PFSK-1 (cell line): ENCODE data around the gene FAM184A.

Source experiments
- FOXP2 ChIP-seq: optimal IDR thresholded peaks from 2 replicates; pipeline ENCODE3; 2011; ENCODE audit warnings: borderline replicate concordance, control low read depth, inconsistent platforms; ENCODE audit not compliant: insufficient read depth; ENCODE audit errors: extremely low read length, extremely low read depth
- POLR2AphosphoS5 ChIP-seq: IDR thresholded peaks from 2 replicates; pipeline ENCODE4 v1.6.1; 2012; ENCODE audit warnings: low read depth, mild to moderate bottlenecking, control low read depth, low read length, moderate library complexity
- SIN3A ChIP-seq: IDR thresholded peaks from 2 replicates; pipeline ENCODE4 v1.6.1; 2012; ENCODE audit warnings: mild to moderate bottlenecking, low read length, moderate library complexity, borderline replicate concordance; ENCODE audit not compliant: insufficient read depth
- TAF1 ChIP-seq: IDR thresholded peaks from 2 replicates; pipeline ENCODE4 v1.6.1; 2012; ENCODE audit warnings: low read length, control low read depth, borderline replicate concordance; ENCODE audit not compliant: insufficient read depth
- TF ChIP-seq, protein P1 (sequence below), 2 experiments: IDR thresholded peaks; 2 replicates each; pipeline versions ENCODE4 v1.6.1 to v1.8.0; 2011 to 2012; ENCODE audit warnings: low read depth in 2 of 2, low read length in 2 of 2, control low read depth in 1 of 2, inconsistent platforms in 1 of 2, mild to moderate bottlenecking in 1 of 2, moderate library complexity in 1 of 2; ENCODE audit not compliant: insufficient read depth in 1 of 2

The FAM184A gene

DNA sequence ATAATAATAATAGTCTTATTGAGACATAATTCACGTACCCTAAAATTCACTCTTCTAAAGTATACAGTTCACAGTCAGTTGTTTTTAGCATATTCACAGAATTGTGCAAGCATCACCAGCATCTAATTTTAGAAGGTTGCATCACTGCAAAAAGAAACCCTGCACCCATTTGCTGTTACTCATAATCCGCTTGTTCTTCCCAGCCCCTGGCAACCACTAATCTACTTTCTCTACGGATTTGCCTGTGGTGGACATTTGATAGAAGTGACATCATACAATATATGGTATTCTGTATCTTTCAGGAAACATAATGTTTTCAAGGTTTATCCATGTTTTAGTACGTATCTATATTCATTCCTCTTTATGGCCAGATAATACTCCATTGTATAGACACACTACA lies 41.5 kb upstream of the FAM184A start:
- TF ChIP-seq POLR2AphosphoS5, result no peak
- TF ChIP-seq SIN3A, result no peak
- TF ChIP-seq, protein P1, sequence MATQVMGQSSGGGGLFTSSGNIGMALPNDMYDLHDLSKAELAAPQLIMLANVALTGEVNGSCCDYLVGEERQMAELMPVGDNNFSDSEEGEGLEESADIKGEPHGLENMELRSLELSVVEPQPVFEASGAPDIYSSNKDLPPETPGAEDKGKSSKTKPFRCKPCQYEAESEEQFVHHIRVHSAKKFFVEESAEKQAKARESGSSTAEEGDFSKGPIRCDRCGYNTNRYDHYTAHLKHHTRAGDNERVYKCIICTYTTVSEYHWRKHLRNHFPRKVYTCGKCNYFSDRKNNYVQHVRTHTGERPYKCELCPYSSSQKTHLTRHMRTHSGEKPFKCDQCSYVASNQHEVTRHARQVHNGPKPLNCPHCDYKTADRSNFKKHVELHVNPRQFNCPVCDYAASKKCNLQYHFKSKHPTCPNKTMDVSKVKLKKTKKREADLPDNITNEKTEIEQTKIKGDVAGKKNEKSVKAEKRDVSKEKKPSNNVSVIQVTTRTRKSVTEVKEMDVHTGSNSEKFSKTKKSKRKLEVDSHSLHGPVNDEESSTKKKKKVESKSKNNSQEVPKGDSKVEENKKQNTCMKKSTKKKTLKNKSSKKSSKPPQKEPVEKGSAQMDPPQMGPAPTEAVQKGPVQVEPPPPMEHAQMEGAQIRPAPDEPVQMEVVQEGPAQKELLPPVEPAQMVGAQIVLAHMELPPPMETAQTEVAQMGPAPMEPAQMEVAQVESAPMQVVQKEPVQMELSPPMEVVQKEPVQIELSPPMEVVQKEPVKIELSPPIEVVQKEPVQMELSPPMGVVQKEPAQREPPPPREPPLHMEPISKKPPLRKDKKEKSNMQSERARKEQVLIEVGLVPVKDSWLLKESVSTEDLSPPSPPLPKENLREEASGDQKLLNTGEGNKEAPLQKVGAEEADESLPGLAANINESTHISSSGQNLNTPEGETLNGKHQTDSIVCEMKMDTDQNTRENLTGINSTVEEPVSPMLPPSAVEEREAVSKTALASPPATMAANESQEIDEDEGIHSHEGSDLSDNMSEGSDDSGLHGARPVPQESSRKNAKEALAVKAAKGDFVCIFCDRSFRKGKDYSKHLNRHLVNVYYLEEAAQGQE (IDR thresholded peaks at IDR 0.05; ENCODE audit: insufficient read depth in 1 of 2, low read depth in 2 of 2, low read length in 2 of 2), result no peak
- TF ChIP-seq TAF1, result no peak
- TF ChIP-seq FOXP2, result no peak

DNA sequence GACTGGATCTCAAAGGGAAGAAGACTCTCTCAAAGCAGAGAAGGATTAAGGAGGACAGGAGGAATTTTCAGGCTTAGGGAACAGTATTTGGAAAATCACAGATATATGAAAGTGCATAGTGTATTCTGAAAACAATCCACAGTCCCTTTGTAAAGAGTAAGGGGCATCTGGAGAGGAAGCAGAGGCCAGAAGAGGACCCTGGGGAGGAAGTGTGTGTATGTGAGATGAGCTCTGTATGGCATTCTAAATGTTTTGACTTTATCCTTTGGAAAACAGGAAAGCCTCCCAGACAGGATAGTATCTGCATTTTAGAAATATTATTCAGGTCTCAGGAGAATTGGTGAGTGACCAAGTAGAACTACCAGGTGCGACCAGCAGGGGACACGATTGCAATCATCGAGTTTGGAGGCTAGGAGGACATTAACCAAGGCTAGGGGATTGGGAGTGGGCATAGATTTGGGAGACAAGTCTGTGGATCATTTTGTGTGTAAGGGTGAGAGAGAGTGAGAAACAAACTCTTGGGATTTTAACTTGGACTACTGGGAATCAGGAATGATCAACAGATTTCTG lies 38.3 kb upstream of the FAM184A start:
- TF ChIP-seq SIN3A (no peak), TAF1 (no peak), FOXP2 (no peak), POLR2AphosphoS5 (no peak)
- TF ChIP-seq, protein P1 (IDR thresholded peaks at IDR 0.05; ENCODE audit: insufficient read depth in 1 of 2, low read depth in 2 of 2, low read length in 2 of 2), result no peak

DNA sequence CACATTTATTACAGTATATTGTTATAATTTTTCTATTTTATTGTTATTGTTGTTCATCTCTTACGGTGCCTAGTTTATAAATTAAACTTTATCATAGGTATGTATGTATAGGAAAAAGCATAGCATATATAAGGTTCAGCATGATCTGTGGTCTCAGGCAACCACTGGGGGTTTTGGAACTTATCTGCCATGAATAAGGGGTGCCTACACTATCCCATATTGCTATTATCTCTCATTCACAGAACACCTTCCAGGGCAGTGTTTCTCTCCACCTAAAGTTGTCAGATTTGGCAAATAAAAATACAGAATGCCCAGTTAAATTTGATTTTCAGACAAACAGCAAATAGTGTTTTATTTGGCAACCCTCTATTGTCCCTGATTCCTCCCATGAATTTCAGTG lies 35.5 kb upstream of the FAM184A start:
- TF ChIP-seq SIN3A, result no peak
- TF ChIP-seq FOXP2, result no peak
- TF ChIP-seq, protein P1 (IDR thresholded peaks at IDR 0.05; ENCODE audit: insufficient read depth in 1 of 2, low read depth in 2 of 2, low read length in 2 of 2), result no peak
- no peak for TF ChIP-seq TAF1
- no peak for TF ChIP-seq POLR2AphosphoS5

DNA sequence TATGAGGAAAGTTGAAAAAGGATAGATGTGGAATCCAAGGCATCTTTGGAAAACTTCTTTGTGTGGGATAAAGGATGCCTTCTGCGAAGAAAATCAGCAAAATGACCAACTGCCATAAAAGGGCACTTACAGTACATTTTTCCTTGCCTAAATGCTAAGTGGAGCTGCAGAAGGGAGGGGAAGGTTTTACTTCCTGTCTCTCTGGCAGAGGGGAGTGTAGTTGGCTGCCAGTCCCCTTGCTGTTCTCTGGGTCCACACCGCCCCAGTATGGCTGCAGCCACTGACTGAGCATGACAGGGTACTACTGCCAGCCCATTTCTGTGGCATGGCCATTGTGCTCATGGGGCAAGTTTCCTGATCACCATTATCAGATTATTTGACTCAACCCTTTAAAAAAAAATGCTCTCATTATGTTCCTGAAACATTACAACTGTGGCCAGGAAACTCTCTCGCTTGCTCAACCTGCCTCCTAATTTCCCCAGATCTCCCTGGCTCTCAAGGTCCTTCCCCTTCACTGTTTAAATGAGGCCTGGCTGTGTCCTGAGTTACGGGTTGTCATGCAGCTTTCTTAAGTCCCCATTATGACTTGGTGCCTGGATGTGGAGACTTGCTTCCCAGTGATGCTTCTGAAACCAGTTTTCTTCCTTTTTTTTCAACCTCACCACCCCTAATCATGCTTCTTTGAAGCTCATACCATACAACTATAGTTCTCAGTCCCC lies 34.5 kb upstream of the FAM184A start:
- TF ChIP-seq TAF1 (no peak), SIN3A (no peak), FOXP2 (no peak), POLR2AphosphoS5 (no peak)
- TF ChIP-seq, protein P1 (IDR thresholded peaks at IDR 0.05; ENCODE audit: insufficient read depth in 1 of 2, low read depth in 2 of 2, low read length in 2 of 2), result no peak
